Smooth muscle cell of the umbilical artery (primary cell): ENCODE results near the gene DYRK1B. TPM values are rescaled to one million over a fixed set of nuclear protein-coding genes. Genes with fewer than 3 reads are reported as not detected.

Experiments used
- total RNA-seq: library from RNA; depleted of rRNA; stranded (reverse); fragments of >200 nt; gene quantifications from 2 replicates; pipeline ENCODE4 v1.2.3, GENCODE V29; 2014

Gene DYRK1B
- 8.6 and 18.2 TPM in 2 replicates for total RNA-seq

DNA sequence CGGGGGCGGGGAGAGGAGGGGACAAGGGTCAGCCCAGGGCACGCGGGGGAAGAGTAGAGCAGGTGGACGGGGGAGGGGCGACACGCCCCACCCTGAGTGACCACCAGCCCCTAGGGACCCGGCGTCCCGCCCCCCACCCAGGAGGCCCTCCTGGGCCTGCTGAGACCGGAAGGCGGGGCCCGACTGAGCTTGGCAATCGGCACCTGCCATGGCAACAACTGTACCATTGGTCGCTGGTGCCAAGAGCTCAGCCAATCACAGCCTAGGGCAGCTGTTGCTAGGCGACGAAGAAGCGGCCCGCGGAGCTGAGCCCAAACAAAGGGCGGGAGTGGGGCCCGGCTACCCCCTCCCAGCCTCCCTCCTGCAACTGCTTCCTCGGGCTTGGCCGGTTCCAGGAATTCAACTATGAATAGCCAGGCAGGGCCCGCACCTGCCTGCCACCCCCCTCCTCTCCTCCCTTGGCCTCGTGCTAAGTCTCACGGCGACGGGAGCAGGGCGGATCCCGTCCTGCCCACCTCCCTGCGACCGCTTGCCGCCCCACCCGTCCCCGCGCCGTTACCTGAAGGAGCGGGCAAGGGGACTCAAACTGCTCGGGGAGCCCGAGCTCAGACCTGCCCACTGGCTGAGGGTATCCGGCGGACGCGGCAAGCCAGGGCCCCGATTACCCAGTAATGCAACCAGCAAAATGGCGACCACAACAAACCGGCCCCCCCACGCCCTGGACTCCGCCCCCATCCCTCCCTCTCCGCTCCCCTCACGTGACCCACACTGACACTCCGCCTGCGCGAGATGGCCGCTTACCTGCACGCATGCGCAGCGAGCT, at the start of gene DYRK1B:
DYRK1B (minus strand) TSS at position 699 of the 823 bp plus-strand sequence. CDS start 2,295 bp downstream, outside the sequence.

DNA sequence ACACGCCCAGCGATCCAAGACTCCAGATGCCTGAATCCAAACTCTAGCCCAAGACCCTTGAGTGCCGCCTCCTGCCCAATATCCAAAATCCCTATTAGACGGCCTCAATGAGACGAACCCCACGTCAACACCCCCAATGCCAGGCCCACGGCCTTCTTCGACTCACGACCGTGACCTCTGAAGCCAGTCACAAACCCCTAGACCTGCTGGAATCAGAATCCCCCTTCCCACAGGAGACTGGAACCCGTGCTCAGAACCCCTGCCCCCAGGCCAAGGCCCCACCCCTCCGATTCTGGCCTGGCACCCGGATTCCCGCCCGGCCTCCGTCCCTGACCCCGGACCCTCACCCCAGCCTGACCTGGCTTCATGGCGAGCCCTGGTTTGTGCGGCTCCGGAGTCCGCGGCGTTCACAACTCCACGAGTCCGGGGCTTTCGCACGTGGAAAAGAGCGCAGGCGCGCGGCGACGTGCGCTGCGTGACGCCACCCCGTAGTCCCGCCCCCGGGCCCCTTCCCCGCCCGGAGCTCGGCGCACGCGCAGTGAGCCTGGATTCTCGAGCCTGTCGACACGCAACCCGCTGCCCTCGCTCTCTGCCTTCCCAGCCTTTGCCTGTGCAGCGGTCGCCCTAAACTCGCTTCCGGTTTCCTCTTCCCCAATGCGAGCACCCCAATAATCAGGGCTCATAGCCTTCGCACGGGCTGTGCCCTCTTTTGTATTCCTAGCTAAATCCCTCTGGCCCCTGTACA, 12.1 kb upstream of the DYRK1B start, which contains the start of gene FBL:
FBL (minus strand) TSS at position 447 of the 745 bp plus-strand sequence; CDS start at position 368, 79 bp downstream.

DNA sequence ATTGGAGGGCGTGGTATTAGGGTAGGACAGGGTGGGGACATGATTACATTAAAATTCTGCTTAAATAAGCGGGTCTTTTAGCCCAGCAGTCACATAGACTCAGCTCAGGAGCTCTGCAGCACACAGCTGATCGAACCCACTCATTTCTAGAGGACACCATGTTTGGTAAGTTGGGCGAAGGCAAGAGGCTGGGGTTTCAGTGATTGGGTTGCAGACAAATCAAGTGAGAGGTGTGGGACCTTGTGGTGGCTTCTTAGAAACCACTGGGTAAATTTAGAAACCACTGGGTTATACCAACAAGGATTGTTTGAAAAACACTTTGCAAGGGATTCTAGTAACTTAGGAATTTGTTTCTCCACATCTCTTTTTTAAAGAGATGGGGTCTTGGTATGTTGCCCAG, 55.2 kb downstream of the DYRK1B start, which contains the start of gene LEUTX:
LEUTX (plus strand) TSS at position 92 of the 400 bp plus-strand sequence; CDS start at position 159, 67 bp downstream.

Other genes starting within 250 kb of the DYRK1B start
- not detected in 2 replicates for gene LGALS13, start 231.6 kb downstream of the DYRK1B start, total RNA-seq
- not detected in 2 replicates for gene LGALS16, start 178.2 kb downstream of the DYRK1B start, total RNA-seq
- not detected in 2 replicates for gene LGALS14, start 129.7 kb downstream of the DYRK1B start, total RNA-seq
- gene CLC, start 96.1 kb downstream of the DYRK1B start, total RNA-seq, result not detected in 2 replicates
- gene LEUTX, start 55.3 kb downstream of the DYRK1B start, total RNA-seq, result not detected in 2 replicates
- gene FBL, start 12.2 kb upstream of the DYRK1B start, total RNA-seq, result 104 and 116 TPM in 2 replicates
- 1.2 and 2.2 TPM in 2 replicates for gene FCGBP, start 100.5 kb upstream of the DYRK1B start, total RNA-seq
- 128 and 165 TPM in 2 replicates for gene PSMC4, start 137.0 kb upstream of the DYRK1B start, total RNA-seq
- 5.0 and 5.6 TPM in 2 replicates for gene ZNF546, start 162.9 kb upstream of the DYRK1B start, total RNA-seq
- gene ZNF780B, start 222.1 kb upstream of the DYRK1B start, total RNA-seq, result 16.3 and 21.1 TPM in 2 replicates